ENCODE measurements around the gene CACNG7.
A peak's percentile ranks its signal among the peaks of the same experiment; 100 is the strongest.

CACNG7 gene

GRCh38 chr19:53905787-53906186 lies 3.3 kb upstream of the CACNG7 start:
- TF ChIP-seq, protein P1, sequence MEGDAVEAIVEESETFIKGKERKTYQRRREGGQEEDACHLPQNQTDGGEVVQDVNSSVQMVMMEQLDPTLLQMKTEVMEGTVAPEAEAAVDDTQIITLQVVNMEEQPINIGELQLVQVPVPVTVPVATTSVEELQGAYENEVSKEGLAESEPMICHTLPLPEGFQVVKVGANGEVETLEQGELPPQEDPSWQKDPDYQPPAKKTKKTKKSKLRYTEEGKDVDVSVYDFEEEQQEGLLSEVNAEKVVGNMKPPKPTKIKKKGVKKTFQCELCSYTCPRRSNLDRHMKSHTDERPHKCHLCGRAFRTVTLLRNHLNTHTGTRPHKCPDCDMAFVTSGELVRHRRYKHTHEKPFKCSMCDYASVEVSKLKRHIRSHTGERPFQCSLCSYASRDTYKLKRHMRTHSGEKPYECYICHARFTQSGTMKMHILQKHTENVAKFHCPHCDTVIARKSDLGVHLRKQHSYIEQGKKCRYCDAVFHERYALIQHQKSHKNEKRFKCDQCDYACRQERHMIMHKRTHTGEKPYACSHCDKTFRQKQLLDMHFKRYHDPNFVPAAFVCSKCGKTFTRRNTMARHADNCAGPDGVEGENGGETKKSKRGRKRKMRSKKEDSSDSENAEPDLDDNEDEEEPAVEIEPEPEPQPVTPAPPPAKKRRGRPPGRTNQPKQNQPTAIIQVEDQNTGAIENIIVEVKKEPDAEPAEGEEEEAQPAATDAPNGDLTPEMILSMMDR (IDR thresholded peaks at IDR 0.05; ENCODE audit: low read depth, low read length): no peak
- no peaks in the 10 kb centered on the region for H3K9me3 ChIP-seq (ENCODE audit: severe bottlenecking)
- no peak overlapping the region for H3K27ac ChIP-seq
- H3K4me3 ChIP-seq (ENCODE audit: low read depth, low read length): no peak overlapping the region
- no peak for DNase-seq
- peaks cover 75% of the 10 kb centered on the region for H3K27me3 ChIP-seq (ENCODE audit: insufficient read depth, low read depth, severe bottlenecking)
- no peaks in the 10 kb centered on the region for H3K36me3 ChIP-seq

DNA sequence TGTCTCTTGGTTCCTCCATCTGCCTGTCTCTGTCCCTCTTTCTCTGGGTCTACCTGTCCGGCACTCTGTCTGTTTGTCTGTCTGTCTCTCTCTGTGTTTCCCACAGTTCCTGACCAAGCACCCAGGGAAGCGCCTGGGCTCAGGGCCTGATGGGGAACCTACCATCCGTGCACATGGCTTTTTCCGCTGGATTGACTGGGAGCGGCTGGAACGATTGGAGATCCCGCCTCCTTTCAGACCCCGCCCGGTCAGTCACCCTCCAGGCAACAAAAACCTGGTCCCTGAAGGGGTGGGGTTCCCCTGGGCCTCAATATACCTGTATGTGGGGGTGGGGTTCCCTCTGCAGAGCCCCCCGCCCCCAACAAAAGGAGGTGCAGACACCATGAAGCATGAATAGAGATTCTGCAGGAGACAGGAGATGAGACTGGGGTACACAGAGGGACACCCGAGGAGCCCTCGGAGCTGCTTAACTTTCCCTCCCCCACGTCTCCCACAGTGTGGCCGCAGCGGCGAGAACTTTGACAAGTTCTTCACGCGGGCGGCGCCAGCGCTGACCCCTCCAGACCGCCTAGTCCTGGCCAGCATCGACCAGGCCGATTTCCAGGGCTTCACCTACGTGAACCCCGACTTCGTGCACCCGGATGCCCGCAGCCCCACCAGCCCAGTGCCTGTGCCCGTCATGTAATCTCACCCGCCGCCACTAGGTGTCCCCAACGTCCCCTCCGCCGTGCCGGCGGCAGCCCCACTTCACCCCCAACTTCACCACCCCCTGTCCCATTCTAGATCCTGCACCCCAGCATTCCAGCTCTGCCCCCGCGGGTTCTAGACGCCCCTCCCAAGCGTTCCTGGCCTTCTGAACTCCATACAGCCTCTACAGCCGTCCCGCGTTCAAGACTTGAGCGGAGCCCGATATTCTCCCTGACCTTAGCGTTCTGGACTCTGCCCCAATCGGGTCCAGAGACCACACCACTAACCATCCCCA lies 2.6 kb upstream of the CACNG7 start:
- TF ChIP-seq, protein P1 (IDR thresholded peaks at IDR 0.05; ENCODE audit: low read depth, low read length): peak; percentile 85
- H3K27me3 ChIP-seq (ENCODE audit: insufficient read depth, low read depth, severe bottlenecking): peaks cover 81% of the 10 kb centered on the region
- no peaks in the 10 kb centered on the region for H3K36me3 ChIP-seq
- H3K9me3 ChIP-seq (ENCODE audit: severe bottlenecking): no peaks in the 10 kb centered on the region
- no peak overlapping the region for H3K27ac ChIP-seq
- DNase-seq: peak; percentile 53
- H3K4me3 ChIP-seq (ENCODE audit: low read depth, low read length): peak overlapping the region; percentile 16; the same call in 1 of the 2 replicates

DNA sequence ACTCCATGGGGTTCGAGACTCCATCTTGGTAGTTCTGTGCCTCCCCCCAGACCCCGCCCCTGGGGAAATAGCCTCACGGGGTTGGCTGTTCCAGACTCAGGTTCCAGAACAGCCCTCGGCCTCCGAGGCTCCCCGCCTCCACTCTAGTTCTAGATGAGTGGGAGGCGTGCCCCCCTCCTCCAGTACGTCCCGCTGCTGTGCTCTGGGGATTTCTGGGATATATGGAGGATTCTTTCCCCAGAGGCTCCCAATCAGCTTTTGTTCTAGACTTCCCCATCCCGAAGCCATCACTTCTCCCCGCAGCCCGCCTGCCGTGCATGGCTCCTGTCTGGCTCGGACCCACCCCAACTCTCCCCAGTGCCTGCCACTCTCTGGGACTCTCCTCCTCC lies 1.9 kb upstream of the CACNG7 start:
- no peak for DNase-seq
- Histone ChIP-seq H3K4me3 (ENCODE audit: low read depth, low read length) (no peak overlapping the region), H3K36me3 (no peaks in the 10 kb centered on the region), H3K27me3 (ENCODE audit: insufficient read depth, low read depth, severe bottlenecking) (peaks cover 84% of the 10 kb centered on the region), H3K9me3 (ENCODE audit: severe bottlenecking) (no peaks in the 10 kb centered on the region), H3K27ac (no peak overlapping the region)
- TF ChIP-seq, protein P1 (IDR thresholded peaks at IDR 0.05; ENCODE audit: low read depth, low read length): no peak

- H3K27me3 ChIP-seq (ENCODE audit: insufficient read depth, low read depth, severe bottlenecking): peaks cover 81% of the 10 kb centered on the region
- no peaks in the 10 kb centered on the region for H3K9me3 ChIP-seq (ENCODE audit: severe bottlenecking)
- TF ChIP-seq, protein P1 (IDR thresholded peaks at IDR 0.05; ENCODE audit: low read depth, low read length): no peak
- H3K27ac ChIP-seq: no peak overlapping the region
- DNase-seq: no peak
- H3K36me3 ChIP-seq: no peaks in the 10 kb centered on the region
- no peak overlapping the region for H3K4me3 ChIP-seq (ENCODE audit: low read depth, low read length)
Observed at GRCh38 chr19:53907690-53908089, 1.4 kb upstream of the CACNG7 start.

- Histone ChIP-seq H3K27ac (no peak overlapping the region), H3K9me3 (ENCODE audit: severe bottlenecking) (no peaks in the 10 kb centered on the region), H3K4me3 (ENCODE audit: low read depth, low read length) (peak overlapping the region; percentile 22), H3K36me3 (no peaks in the 10 kb centered on the region), H3K27me3 (ENCODE audit: insufficient read depth, low read depth, severe bottlenecking) (peaks cover 76% of the 10 kb centered on the region)
- DNase-seq: peak; percentile 80
- TF ChIP-seq, protein P1 (IDR thresholded peaks at IDR 0.05; ENCODE audit: low read depth, low read length): no peak
Observed at GRCh38 chr19:53908106-53908934, 758 bp upstream of the CACNG7 start.

All from WERI-Rb-1 (cell line).